Measurements from ENCODE around the gene DNAJC4.

The DNAJC4 gene

DNA sequence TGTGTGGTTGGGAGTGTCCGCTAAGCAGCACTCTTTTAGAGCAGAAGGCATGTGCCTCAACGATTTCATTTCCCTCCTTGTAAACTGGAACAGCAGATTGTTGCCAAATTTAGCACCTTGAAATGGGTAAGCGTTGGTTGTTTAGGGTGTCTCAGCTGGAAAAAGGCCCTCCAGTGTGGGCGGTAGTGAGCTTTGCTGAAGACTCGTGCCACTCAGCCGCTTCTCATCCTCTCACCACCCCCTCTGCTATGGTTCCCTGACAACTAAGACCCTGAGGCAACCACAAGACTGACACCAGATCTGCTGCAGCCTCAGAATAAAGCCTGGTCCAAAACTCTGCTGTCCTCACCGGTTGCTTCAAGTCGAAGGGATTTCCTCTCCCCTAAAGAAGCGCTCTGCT lies 33.7 kb upstream of the DNAJC4 start:
- Histone ChIP-seq H3K9me3 (ENCODE audit: control insufficient read depth, low read length) (no peaks in the 10 kb centered on the region), H3K27me3 (ENCODE audit: control insufficient read depth, insufficient read depth, low read length, poor library complexity, severe bottlenecking) (no peaks in the 10 kb centered on the region), H3K36me3 (ENCODE audit: control insufficient read depth, insufficient read depth, low read length) (peaks cover 73% of the 10 kb centered on the region), H3K4me1 (ENCODE audit: control insufficient read depth, insufficient read depth, low read length) (no peaks in the 10 kb centered on the region), H3K4me3 (ENCODE audit: insufficient read depth, low read depth, low read length) (no peak overlapping the region), H3K27ac (ENCODE audit: insufficient read depth, low read depth, low read length, poor library complexity, severe bottlenecking) (no peak overlapping the region)
- 94 to 96% methylated on average over 9 of the region's 9 CpGs for WGBS, 2 experiments

DNA sequence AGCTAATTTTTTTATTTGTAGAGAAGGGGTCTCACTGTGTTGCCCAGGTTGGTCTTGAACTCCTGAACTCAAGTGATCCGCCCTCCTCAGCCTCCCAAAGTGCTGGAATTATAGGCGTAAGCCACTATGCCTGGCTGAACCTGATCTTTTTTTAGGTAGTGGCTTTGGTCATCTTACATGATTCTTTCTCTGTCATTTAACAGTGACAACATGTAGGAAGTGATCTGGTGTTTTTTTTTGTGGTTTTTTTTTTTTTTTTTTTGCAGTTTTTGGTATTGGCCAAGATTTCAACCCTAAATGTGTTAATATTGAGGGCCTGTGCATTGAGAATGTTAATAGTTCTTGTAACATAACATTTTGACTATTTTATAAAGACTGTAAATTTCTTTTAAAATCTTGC lies 31.8 kb upstream of the DNAJC4 start:
- 92 to 96% methylated on average over 2 of the region's 2 CpGs for WGBS, 2 experiments
- Histone ChIP-seq H3K36me3 (ENCODE audit: control insufficient read depth, insufficient read depth, low read length) (peaks cover 75% of the 10 kb centered on the region), H3K9me3 (ENCODE audit: control insufficient read depth, low read length) (no peaks in the 10 kb centered on the region), H3K4me3 (ENCODE audit: insufficient read depth, low read depth, low read length) (no peak overlapping the region), H3K4me1 (ENCODE audit: control insufficient read depth, insufficient read depth, low read length) (no peaks in the 10 kb centered on the region), H3K27ac (ENCODE audit: insufficient read depth, low read depth, low read length, poor library complexity, severe bottlenecking) (no peak overlapping the region), H3K27me3 (ENCODE audit: control insufficient read depth, insufficient read depth, low read length, poor library complexity, severe bottlenecking) (no peaks in the 10 kb centered on the region)

DNA sequence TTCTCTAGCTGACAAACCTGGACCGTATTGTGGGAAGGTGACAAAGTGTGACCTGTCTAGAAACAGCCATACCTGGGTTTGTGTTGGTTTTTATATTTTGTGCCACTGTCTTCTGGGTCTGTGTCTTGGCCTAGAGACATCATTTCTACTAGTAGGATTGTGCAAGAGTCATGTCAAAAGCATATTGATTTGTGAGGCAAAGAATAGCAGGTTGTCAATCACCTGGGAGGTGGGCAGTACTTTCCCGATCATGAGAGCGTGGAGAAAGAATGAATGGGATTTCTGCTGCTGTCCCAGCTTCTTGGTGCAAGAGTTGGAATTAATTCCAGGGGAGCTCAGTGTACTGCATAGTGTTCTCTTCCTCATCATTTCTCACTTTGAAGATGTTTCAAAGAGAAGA lies 28.8 kb upstream of the DNAJC4 start:
- Histone ChIP-seq H3K27me3 (ENCODE audit: control insufficient read depth, insufficient read depth, low read length, poor library complexity, severe bottlenecking) (no peaks in the 10 kb centered on the region), H3K4me3 (ENCODE audit: insufficient read depth, low read depth, low read length) (no peak overlapping the region), H3K27ac (ENCODE audit: insufficient read depth, low read depth, low read length, poor library complexity, severe bottlenecking) (no peak overlapping the region), H3K4me1 (ENCODE audit: control insufficient read depth, insufficient read depth, low read length) (no peaks in the 10 kb centered on the region), H3K9me3 (ENCODE audit: control insufficient read depth, low read length) (no peaks in the 10 kb centered on the region), H3K36me3 (ENCODE audit: control insufficient read depth, insufficient read depth, low read length) (peaks cover 64% of the 10 kb centered on the region)
- WGBS, 2 experiments = 90 to 96% methylated on average over 3 of the region's 3 CpGs

DNA sequence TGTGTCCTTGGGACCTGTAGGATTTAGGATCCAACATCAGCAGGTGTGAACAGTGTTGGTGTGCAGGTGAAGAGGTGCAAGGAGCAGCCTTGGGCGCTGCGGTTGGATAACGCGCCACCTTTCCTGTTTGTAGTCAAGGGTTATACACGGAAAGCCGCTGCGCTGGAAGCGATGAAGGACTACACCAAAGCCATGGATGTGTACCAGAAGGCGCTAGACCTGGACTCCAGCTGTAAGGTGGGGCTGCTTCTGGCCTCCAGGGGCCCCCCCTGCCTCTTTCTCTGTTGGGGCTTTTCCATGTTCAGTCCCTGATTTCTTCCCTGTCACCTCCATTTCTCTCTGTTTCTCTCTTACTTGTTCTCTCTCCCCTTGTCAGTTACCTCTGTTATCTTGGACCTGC lies 27.4 kb upstream of the DNAJC4 start:
- H3K27me3 ChIP-seq (ENCODE audit: control insufficient read depth, insufficient read depth, low read length, poor library complexity, severe bottlenecking) = no peaks in the 10 kb centered on the region
- WGBS, 2 experiments = 95 to 98% methylated on average over 9 of the region's 9 CpGs
- peaks cover 50% of the 10 kb centered on the region for H3K36me3 ChIP-seq (ENCODE audit: control insufficient read depth, insufficient read depth, low read length)

DNA sequence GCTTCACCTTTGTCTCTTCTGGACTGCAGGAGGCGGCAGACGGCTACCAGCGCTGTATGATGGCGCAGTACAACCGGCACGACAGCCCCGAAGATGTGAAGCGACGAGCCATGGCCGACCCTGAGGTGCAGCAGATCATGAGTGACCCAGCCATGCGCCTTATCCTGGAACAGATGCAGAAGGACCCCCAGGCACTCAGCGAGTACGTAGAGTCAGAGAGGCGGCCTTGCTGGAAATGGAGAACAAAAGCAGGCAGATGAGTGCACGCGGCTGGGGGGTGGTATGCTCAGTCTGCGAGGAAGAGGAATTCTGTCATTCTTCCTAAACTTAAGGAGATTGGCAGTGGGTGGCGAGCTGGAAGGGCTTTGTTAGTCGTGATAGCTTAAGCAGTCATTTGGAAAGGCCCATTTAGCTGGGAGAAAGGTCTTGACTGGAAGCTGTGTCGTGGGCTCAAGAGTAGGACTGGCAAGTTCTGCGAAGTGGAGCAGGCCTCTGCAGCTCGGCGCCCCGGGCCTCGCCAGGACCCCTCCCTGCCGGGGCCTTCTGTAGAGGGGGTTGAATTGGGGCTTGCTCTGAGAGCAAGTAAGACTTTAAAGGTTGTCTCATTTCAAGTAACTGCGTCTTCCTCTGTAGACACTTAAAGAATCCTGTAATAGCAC lies 26.8 kb upstream of the DNAJC4 start:
- Histone ChIP-seq H3K4me3 (ENCODE audit: insufficient read depth, low read depth, low read length) (no peak overlapping the region), H3K4me1 (ENCODE audit: control insufficient read depth, insufficient read depth, low read length) (no peaks in the 10 kb centered on the region), H3K27ac (ENCODE audit: insufficient read depth, low read depth, low read length, poor library complexity, severe bottlenecking) (no peak overlapping the region), H3K27me3 (ENCODE audit: control insufficient read depth, insufficient read depth, low read length, poor library complexity, severe bottlenecking) (no peaks in the 10 kb centered on the region), H3K36me3 (ENCODE audit: control insufficient read depth, insufficient read depth, low read length) (peaks cover 45% of the 10 kb centered on the region), H3K9me3 (ENCODE audit: control insufficient read depth, low read length) (no peaks in the 10 kb centered on the region)
- 92 to 94% methylated on average over 27 of the region's 27 CpGs for WGBS, 2 experiments

More for the DNA sequence above, 27.4 kb upstream of the DNAJC4 start:
- H3K4me1 ChIP-seq (ENCODE audit: control insufficient read depth, insufficient read depth, low read length) = no peaks in the 10 kb centered on the region
- H3K9me3 ChIP-seq (ENCODE audit: control insufficient read depth, low read length) = no peaks in the 10 kb centered on the region
- no peak overlapping the region for H3K4me3 ChIP-seq (ENCODE audit: insufficient read depth, low read depth, low read length)
- H3K27ac ChIP-seq (ENCODE audit: insufficient read depth, low read depth, low read length, poor library complexity, severe bottlenecking) = no peak overlapping the region

DNA sequence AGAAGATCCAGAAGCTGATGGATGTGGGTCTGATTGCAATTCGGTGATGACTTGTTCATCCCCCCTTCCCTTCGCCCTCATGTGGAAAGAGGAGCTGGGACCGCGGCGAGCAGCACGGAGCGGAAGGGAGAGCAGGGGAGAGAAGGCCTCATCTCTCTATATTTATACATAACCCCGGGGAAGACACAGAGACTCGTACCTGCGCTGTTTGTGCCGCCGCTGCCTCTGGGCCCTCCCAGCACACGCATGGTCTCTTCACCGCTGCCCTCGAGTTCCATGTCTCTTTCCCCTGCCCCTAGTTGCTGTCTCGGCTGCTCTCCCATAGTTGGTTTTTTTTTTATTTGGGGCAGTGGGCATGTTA lies 26.3 kb upstream of the DNAJC4 start:
- no peak overlapping the region for H3K4me3 ChIP-seq (ENCODE audit: insufficient read depth, low read depth, low read length)
- H3K27me3 ChIP-seq (ENCODE audit: control insufficient read depth, insufficient read depth, low read length, poor library complexity, severe bottlenecking) = no peaks in the 10 kb centered on the region
- no peaks in the 10 kb centered on the region for H3K9me3 ChIP-seq (ENCODE audit: control insufficient read depth, low read length)
- no peaks in the 10 kb centered on the region for H3K4me1 ChIP-seq (ENCODE audit: control insufficient read depth, insufficient read depth, low read length)
- no peak overlapping the region for H3K27ac ChIP-seq (ENCODE audit: insufficient read depth, low read depth, low read length, poor library complexity, severe bottlenecking)
- peaks cover 41% of the 10 kb centered on the region for H3K36me3 ChIP-seq (ENCODE audit: control insufficient read depth, insufficient read depth, low read length)
- WGBS, 2 experiments = 92 to 95% methylated on average over 16 of the region's 16 CpGs

DNA sequence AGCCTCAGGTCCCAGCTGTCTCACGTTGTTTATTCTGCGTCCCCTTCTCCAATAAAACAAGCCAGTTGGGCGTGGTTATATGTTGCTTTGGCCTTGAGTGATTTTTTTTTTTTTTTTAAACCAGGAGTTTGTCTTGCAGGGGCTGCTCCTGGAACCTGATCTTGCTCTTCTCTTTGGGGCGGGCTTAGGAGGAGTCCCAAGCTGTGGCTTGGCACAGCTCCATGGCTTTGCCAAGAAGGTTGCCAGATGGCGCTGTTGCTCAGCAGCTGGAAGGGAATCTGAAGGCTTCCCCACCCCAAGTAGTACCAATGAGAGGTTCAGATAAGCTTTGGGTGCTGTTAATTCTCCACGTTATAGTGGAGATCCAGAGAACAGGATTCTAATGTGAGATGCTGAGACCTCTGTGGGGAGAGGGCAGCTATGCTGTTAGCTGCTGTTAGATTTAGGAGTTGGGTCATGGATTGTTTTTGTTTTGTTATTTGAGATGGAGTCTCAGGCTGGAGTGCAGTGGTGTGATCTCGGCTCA lies 25.8 kb upstream of the DNAJC4 start:
- Histone ChIP-seq H3K27me3 (ENCODE audit: control insufficient read depth, insufficient read depth, low read length, poor library complexity, severe bottlenecking) (no peaks in the 10 kb centered on the region), H3K9me3 (ENCODE audit: control insufficient read depth, low read length) (no peaks in the 10 kb centered on the region), H3K36me3 (ENCODE audit: control insufficient read depth, insufficient read depth, low read length) (peaks cover 41% of the 10 kb centered on the region), H3K4me1 (ENCODE audit: control insufficient read depth, insufficient read depth, low read length) (no peaks in the 10 kb centered on the region), H3K4me3 (ENCODE audit: insufficient read depth, low read depth, low read length) (no peak overlapping the region), H3K27ac (ENCODE audit: insufficient read depth, low read depth, low read length, poor library complexity, severe bottlenecking) (no peak overlapping the region)
- WGBS, 2 experiments = 74 to 79% methylated on average over 7 of the region's 7 CpGs

DNA sequence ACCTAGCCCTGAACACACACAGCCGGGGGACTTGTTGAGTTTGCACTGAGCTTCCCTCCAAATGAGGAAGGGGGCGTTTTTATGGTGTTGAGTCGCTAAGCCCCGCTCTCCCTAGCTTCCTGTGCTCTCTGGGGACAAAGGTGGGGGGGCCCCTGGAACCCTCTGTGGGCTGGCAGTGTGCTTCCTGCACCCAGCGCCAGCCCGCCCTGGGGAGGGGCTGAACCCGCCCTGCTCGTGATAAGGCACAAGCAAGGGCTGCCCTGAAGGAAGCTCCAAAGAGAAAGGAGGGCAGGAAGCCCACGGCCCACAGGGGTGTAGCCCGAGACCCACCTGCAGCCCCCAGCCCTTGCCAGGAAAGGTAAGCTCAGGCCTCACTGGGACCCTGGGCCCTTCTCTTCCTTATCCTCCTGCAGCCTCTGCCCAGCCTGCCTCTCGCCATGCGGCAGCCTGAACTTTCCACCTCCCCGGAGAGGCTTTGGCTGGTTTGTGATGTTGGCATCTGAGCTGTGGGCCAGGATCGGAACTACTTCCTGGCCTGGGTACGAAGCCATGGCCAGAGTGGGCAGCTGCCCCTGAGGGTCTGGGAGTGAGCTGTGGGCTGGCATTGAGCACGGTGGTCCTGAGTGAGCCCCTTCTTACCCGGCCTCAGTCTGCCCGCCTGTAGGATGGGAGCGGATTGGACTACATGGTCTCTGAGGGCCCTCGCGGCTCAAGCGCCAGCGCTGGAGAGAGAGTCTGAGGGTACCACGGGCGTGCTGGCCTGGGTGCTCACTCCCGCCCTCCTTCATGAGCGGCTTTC lies 23.7 kb upstream of the DNAJC4 start, which contains the start of gene FERMT3:
TSS of gene FERMT3 (plus strand) at position 265 of the 799 bp plus-strand sequence. CDS start 644 bp downstream, outside the sequence.
- H3K36me3 ChIP-seq (ENCODE audit: control insufficient read depth, insufficient read depth, low read length) = peaks cover 23% of the 10 kb centered on the region
- no peaks in the 10 kb centered on the region for H3K27me3 ChIP-seq (ENCODE audit: control insufficient read depth, insufficient read depth, low read length, poor library complexity, severe bottlenecking)
- no peak within 1 kb of the TSS for H3K4me3 ChIP-seq (ENCODE audit: insufficient read depth, low read depth, low read length)
- no peaks in the 10 kb centered on the region for H3K4me1 ChIP-seq (ENCODE audit: control insufficient read depth, insufficient read depth, low read length)
- H3K9me3 ChIP-seq (ENCODE audit: control insufficient read depth, low read length) = no peaks in the 10 kb centered on the region
- 94 to 95% methylated on average over 27 of the region's 27 CpGs for WGBS, 2 experiments
- peak within 1 kb of the TSS; percentile 8 for H3K27ac ChIP-seq (ENCODE audit: insufficient read depth, low read depth, low read length, poor library complexity, severe bottlenecking)

DNA sequence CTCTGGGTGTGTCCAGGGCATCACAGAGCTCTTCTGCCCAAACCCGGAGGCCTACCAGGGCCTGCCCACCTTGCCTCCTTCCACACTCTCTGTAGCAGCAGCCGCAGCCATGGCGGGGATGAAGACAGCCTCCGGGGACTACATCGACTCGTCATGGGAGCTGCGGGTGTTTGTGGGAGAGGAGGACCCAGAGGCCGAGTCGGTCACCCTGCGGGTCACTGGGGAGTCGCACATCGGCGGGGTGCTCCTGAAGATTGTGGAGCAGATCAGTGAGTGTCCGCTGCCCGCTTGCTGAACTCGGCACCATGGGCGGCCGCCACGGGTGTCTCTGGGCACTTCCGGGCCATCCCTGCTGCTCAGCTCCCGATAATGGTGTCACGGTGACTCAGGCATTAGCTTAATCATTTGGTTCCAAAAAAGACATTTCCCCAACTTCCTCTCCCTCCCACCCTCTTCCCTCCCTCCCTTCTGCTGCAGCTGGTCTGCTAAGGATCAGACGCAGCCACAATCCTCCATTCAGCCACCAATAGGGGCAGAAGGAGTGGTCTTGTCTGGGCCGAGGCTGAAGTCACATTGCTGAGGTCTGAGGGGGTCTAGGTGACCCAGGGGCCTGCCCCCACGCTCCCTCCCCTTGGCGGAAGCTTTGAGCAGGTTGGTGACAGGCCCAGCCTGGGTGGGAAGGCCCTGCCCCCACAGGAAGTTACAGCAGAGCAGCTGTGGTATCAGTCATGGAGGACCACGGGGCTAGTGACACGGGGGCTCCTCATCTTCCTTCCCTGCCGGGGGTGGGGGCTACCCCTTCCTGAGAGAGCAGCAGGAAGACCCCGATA lies 22.9 kb upstream of the DNAJC4 start:
- Histone ChIP-seq H3K4me1 (ENCODE audit: control insufficient read depth, insufficient read depth, low read length) (no peaks in the 10 kb centered on the region), H3K9me3 (ENCODE audit: control insufficient read depth, low read length) (no peaks in the 10 kb centered on the region), H3K27me3 (ENCODE audit: control insufficient read depth, insufficient read depth, low read length, poor library complexity, severe bottlenecking) (no peaks in the 10 kb centered on the region), H3K4me3 (ENCODE audit: insufficient read depth, low read depth, low read length) (no peak overlapping the region), H3K36me3 (ENCODE audit: control insufficient read depth, insufficient read depth, low read length) (peaks cover 15% of the 10 kb centered on the region), H3K27ac (ENCODE audit: insufficient read depth, low read depth, low read length, poor library complexity, severe bottlenecking) (peak overlapping the region; percentile 8)
- WGBS, 2 experiments = 90 to 92% methylated on average over 30 of the region's 30 CpGs

Measured in ectodermal cell (in vitro differentiated cells).